Activated CD4-positive, alpha-beta T cell treated with anti-CD3 and anti-CD28 coated beads, Interleukin-2, Interleukin-6, amounts not matched to agents 100 ng/mL and 50 ng/mL, durations not matched to agents 16 hours and 8 hours (primary cell): ENCODE data around the gene STAG2.
A peak's percentile ranks its signal among the peaks of the same experiment; 100 is the strongest.
"Not testable (repeated sequence)": the region's sequence is repeated elsewhere in the genome, so short reads cannot be mapped to it uniquely, and the experiment has no call there.

Source experiments
- DNase-seq: peaks from one replicate; pipeline ENCODE4 v3.0.0-alpha.2; 2020

The STAG2 gene

DNA sequence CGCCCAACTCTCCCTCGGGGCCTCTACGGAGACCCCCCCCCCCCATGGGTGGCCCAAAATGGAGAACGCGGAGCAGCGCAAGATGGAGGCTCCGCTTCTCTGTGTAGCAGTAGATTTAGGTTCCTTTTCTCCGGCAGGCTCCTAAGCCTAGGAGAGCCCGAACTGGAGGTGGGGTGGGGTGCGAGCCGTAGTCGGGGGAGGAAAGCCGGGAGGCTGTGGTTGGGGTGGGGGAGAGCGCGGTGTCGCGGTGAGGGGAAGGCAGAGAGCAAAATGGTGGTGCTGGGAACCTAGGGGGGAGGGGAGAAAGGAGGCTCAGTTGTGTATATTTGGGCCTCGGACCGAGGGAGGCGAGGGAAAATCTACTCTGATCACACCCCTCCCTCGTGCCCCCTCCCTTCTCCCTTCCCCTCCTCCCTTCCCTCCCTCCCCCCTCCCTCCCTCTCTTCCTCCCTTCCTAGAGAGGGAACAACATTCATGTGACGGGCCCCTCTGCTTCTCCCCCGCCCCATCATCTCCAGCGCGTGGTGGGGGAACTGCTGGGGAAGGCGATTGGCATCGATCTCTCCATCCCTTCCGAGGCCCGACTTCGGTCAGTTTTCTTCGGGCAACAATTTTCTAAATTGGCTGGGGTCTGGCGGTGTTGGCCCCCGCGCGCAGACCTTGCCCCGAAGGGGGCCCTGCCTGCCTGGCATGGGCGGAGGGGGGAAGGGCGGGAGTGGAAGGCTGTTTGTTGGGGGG is at the start of gene STAG2:
Gene STAG2, plus strand, starts transcription at position 439 of the 738 bp plus-strand sequence. CDS start 60,922 bp downstream, outside the sequence.
- peak; percentile 72 for DNase-seq

DNA sequence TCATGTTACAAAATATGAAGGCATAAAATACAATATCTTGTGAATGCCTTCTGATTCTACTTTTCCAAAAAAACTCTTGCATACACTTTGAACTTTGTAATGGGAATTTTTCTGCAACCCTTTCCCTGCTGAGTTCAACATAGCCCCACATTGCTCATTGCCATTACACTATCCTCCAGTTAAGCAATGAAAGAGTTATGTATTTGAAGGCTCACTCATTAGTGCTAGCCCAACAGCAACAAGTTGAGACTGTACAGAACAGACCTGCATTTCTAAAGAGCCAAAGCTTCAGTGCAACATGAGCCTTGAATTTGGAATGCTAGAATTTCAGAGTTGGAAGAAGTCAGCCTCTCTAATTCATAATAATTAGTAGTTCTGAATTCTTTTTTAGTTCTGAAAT is 44.4 kb upstream of the STAG2 start:
- DNase-seq, result no peak

DNA sequence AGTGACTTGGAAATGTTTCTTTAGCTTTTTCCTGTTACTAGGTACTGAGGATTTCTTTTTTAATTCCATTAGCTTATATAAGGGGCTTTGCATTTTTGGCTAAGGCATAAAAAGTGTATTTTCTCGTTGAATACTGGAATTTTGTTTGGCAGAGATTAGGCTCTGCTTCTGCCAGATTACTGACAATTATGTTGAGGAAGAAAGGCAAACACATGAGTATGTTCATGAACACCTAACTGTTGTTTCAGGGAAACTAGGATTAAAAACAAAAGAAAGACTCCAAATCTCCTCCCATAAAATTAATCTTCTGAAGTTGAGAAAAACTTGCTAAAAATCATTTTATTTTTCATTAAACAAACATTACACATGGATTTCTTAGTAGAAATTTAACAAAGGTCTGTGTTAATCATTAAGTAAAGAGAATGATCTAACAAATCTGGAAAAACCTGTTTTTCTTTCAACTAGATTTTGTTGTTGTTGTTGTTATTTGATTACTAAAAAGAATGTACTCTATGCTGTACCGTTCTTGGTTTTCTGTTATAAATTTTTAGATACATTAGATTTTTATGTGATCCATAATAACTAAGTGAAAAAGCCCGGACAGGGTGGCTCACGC is 43.3 kb upstream of the STAG2 start:
- no peak for DNase-seq

DNA sequence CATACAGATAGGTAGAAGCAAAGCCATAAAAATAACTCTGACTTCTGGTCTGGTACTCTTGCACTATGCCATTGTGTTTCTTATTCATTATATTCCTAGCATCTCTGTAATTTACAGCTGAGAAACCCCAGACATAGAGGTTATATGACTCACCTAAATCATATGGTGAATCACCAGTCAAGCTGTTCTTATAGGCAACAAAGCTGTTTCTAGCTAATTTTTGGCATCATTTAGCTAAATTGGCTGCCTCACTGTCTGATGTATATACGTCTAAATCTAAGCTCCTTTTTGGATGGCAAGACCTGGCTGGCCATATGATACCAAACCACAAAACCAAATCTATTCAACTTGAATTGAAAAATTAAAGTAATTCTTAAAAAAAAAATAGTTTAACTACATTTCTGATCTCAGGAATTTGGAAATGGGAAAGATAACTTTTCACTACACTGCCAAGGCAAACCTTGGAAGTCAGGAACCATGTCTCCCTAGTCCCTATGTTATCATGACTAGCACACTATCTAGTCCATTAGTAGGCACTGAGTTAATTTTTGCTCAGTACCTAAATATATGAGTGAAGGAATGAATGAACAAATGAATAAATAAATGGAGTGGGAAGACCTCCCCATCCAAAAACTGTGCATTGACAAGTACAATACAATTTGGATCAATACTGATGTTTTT is 41.3 kb upstream of the STAG2 start:
- DNase-seq, result peak; percentile 15

DNA sequence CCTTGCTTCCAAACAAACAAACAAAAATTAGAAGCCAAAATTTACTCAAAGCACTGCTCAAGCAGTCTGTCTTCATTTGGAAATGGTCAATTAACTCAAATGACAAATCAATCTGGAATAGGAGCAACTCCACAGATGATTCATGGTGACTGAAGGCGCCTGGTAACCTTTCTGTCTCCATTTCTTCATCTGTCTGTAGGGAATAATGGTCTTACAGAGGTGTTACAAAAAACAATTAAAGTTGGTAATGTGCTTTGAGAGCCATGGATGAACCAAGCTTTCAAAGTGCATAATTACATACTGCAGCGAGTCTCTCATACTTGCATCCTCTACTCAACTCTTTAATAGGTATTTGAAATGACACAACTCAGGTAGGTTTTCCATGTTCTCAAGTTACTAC is 38.3 kb upstream of the STAG2 start:
- DNase-seq, result no peak

DNA sequence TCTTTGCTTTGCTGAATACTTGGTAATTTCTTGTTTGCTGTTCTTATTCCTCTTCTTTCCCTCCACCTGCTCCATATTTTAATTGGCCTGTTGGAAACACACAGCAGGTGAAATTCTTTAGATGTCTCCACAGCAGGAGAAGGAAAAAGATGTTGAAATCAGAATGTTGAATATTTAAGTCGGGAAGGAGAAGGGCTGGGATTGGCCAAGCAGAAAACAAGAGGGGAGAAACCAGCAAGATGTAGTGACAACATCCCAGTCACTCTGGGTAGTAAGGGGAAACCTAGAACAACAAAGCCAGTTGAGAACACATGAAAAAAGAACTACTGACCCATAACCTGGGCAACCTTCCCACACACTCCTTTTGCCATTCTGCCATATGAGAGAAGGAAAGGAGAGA is 37.3 kb upstream of the STAG2 start:
- DNase-seq, result no peak

DNA sequence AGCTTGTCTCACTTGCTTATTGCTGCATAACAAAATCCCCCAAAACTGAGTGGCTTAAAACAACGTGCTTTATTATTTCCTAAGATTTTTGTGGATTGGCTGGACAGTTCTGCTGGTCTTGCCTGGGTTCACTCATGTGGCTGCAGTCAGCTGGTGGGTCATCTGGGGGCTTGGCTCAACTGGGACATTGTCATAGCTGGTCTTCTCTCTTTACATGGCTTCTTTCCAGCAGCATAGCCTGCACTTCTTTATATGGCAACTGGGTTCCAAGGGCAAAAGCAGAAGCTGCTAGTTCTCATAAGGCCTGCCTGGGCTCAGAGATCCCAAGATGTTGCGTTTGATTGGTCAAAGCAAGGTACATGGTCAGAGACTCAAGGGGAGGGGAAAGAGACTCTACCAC is 33.7 kb upstream of the STAG2 start:
- no peak for DNase-seq

DNA sequence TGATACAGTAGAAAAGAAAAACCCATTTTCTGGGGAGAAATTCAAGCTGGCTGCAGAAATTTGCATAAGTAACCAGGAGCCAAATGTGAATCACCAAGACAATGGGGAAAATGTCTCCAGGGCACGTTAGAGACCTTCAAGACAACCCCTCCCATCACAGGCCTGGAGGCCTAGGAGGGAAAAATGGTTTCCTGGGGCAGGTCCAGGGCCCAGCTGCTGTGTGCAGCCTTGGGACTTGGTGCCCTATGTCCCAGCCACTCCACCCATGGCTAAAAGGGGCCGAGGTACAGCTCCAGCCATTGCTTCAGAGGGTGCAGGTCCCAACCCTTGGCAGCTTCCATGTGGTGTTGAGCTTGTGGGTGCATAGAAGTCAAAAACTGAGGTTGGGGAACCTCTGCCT is 29.5 kb upstream of the STAG2 start:
- DNase-seq, result not testable (repeated sequence)

DNA sequence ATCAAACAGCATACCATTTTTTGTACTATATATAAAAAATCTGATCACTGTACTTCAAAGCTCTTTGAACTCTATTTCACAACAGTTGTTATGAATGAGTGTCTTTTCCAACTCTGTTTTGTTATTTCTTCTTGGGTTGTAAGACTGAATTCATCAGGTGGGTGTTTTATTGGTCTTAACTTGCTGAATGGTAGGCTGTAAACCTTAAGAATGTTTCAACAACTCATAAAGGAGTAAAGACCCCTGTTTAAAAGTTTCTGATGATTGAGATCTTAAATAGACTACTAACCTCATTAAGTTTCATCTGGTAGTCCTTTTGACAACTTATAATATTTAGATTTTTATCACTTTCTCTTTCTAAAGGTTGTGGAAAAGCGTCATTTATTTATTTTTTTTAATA is 18.4 kb upstream of the STAG2 start:
- DNase-seq, result no peak

DNA sequence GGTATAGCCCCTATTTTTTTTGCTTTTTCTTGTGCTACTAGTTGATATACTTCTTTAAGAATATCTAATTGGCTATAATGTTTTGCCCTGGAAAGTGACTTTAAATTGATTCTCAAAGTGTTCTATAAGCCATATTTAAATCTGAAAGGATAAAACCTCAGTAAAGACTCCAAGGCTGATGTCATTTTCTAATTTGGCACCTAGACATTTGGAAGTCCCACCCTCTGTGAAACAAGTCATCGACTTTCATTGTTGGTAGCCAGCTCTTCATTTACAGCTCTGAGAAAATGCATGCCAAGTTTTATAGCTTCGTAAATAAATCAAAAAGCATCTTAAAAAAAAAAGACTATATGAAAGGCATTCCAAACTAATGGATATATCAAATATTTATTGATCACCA is 18.0 kb upstream of the STAG2 start:
- no peak for DNase-seq

DNA sequence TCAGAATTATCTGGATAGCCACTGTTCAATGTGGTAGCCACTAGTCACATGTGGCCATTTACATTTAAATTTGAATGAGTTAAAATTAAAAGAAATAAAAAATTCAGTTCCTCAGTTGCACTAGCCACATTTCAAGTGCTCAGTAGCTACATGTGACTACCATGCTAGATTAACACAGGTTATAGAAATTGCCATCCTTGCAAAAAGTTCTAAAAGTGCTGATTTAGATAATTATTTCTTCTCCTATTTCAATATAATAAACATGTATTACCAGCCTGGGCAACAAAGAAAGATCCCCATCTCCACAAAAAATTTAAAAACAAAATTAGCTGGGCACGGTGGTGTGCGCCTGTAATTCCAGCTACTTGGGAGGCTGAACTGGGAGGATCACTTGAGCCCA is 11.7 kb upstream of the STAG2 start:
- no peak for DNase-seq

DNA sequence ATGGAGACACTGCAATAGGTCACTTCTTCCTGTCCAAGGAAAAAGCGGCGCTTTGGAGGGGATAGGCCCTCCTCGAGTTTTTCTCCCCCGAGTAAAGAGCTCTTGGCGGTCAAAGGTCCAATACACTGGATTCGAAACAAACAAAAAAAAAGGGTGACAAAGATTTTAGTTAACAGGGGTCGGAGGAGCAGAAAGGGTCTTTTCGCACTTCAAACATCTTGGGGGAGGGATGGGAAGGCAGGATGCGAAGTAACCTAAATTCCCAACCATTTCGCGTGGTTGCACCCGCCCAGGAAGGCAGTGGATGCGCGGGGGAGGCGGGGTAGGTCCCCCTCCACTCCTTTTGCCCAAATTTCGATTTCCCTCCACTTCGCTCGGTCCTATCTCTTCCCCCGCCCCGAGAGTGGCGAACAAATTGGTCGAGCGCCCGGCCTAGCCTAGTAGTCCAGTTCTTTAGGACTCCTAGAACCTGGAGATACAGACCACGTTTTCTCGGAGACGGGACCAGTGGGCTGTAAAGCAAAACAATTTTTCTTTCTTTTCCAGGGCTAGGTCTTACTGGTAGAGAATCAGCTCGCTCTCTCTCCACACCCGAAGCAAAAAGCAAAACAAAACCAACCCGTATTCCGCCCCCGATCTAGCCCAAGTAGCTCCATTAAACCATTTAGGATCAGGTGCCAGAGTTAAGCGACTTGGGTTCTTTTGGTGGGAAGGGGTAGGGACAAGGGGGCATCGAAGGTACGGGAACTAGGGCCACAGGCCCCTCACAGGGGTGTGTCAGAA is 2.0 kb upstream of the STAG2 start:
- peak; percentile 15 for DNase-seq

DNA sequence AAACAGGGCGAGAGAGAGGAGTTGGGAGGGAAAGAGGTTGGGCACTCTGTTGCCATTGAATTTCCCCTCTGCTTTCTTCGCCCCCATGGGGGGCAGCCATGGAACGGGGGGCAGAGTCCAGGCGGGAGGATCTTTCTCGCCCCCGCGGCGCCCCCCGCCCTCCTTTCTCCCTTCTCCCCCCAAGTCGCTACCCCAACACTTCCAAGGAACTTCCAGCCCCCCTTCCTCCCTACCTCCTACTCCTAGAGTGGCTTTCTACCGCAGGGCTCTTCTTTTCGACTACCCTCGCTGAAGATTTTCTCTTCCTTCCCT is 594 bp upstream of the STAG2 start:
- no peak for DNase-seq

DNA sequence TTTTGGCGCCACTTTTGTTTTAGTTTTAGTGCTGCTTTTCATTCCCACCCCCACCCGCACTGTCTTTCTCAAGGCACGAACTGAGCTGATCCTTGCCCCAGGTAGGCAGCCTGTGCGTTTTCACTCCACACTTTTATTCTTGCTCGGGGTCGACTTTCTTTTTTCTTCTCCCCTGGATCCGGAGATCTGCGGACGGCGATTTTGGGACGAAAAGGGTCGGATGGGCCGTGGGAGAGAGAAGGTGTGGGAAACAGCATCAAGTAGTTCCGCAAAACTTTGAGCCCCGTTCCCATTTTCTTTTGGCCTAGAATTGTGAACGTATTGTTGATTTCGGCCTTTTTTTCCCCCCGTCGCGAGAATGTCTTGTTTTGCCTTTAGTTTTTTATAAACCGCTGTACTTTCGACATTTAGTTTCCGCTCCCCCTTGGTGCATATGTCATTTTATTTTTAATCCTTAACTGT is 531 bp downstream of the STAG2 start:
- DNase-seq, result no peak

DNA sequence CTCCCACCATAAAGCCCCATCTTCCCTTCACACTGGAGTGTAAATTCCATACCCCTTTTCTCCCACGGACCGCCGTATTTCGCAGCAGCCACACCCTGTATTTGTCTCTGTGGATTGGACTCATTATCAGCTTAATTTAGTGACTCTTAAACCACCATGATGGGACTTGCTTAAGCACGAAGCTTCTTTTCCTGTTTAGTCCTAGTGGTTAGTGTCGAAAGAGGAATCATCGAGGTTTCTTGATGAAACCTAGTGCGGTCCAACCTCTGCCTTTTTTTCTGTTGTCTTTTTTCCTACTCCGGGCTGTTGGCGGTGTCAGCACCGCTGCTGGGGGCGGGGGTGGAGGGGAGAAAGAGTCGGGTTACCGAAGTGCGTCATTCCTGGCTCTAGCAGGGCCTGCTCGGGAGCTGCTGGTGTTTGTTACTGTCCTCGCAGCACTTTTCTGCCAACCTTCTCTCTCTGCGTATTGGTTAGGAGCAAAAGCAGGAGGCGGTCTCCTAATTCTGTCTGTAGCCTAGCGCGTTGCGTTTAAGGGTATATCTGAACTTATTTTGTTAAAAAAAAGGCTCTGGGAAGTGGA is 1.4 kb downstream of the STAG2 start:
- peak; percentile 89 for DNase-seq

DNA sequence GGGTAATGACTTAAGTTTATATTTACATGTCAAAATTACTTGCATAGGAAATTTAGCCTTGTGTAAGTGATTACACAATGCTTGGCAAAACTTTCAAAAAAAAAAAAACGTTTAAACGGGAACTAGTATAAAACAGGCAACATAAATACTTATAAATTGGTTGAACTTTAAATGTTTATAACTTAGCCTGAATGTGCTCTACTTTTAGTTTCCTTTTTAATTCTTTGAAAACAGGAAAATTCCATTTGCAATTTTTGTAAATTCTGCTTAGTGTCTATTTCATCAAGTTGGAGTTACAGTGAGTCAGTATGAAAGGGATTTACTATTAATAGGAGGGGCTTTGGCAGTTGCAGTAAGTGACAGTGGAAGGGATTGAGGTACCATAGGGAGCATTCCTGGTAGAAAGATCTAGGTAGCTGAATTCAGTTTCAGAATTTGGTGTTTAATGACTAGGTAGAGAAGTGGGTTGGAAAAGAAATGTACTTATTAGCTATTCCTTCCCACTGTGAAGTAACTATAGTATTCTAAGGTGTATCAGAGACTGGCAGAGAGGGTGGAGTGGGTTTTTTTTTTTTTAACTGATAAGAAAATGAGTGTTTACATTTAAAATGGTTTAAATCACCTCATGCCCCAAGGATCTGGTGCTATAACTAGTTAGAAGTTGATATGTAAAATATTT is 2.8 kb downstream of the STAG2 start:
- peak; percentile 1 for DNase-seq

DNA sequence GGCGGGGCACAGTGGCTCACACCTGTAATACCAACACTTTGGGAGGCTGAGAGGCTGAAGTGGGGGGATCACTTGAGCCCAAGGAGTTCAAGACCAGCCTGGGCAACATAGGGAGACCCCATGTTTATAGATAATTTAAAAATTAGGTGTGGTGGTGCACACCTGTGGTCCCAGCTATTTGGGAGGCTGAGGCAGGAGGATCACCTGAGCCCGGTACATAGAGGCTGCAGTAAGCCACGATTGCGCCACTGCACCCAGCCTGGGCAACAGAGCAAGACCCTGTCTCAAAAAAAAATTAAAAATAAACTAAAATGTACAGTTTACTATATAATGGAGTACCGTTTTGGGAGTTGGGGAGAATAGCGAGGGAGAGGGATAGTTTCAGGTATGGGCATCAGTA is 4.2 kb downstream of the STAG2 start:
- no peak for DNase-seq

DNA sequence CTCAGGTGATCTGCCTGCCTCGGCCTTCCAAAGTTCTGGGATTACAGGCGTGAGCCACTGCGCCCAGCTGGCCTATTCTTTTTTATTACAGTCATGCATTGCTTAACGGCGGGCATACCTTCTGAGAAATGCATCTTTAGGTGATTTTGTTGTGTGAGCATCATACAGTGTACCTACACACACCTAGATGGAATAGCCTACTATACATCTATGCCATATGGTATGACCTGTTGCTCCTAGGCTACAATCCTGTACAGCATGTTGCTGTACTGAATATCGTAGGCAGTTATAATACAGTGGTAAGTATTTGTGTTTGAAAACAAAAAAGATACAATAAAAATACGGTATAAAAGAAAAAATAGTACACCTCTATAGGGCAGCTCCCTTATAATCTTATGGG is 6.0 kb downstream of the STAG2 start:
- no peak for DNase-seq

DNA sequence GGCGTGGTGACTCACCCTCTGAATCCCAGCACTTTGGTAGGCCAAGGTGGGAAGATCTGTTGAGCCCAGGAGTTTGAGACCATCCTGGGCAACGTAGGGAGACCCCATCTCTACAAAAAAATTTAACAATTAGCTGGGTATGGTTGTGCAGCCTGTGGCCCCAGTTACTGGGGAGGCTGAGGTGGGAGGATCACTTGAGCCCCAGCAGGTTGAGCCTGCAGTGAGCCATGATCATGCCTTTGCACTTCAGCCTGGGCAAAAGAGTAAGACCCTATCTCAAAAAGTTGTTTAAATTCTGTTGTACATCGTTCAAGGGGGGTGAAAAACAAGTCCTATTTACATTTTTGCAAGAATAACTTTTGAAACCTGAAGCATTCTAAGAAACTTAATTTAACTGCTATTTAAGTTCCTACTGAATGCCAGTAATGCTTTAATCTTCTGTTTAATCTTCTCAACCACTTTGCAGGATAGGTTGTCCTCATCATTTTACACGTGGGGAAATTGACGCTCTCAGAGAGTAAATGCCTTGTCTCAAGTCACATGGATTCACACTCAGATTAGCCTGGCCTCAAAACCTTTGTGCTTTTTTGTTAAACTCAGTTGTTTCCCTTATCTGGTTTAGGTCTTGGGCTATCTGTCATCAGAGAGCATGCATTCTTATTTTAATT is 7.0 kb downstream of the STAG2 start:
- no peak for DNase-seq

DNA sequence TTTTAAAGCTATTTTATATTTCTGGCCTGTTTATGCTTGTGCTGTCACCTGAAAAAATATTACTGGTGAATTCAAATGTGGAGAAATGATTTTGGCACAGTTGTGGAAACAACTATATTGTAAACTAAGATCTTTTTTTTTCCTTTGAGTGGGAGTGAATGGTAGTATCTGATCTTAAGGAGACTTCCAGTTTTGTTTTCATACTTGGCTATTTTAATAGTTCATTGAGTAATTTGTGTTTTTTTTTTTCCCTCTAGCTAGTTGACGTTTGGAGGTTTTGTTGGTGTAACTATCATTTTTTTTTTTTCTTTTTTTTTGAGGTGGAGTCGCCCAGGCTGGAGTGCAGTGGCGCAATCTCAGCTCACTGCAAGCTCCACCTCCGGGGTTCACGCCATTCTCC is 10.5 kb downstream of the STAG2 start:
- DNase-seq, result no peak

DNA sequence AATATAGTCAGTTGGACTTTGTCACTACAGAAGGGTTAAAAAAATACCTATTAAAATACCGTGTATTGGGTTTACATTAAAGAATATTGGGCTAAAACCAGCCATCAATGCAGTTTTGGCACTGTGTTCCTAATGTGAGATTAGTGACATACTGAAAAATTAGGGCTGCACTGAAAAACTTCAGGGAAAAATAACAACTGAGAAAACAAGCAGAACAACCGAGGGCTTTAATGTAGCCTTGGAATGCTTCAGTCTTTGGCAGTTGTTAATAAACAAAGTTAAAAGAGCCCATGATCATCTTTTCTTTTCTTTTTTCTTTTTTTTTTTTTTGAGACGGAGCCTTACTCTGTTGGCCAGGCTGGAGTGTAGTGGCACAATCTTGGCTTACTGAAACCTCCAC is 12.4 kb downstream of the STAG2 start:
- no peak for DNase-seq

DNA sequence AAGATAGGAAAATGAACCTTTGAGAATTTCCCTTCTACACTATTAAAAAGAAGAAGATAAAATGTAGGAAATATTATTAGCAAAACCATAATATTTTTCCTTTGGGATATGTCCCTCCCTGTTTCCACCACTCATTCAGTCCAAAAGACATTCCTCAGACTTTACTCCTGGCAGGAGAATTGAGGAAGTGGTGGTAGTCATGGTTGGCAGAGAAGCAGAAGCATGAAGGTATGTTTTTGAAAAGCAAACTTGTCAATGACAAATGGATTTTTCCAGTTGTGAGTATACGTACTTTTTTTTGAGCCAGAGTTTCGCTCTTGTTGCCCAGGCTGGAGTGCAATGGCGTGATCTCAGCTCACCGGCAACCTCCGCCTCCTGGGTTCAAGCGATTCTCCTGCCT is 13.7 kb downstream of the STAG2 start:
- DNase-seq, result no peak
